ENCODE data around the gene APCDD1L. TPM values are rescaled to one million over a fixed set of nuclear protein-coding genes. Genes with fewer than 3 reads are reported as not detected.

APCDD1L gene
- total and polyA plus RNA-seq, 4 donors, result 1.3 to 14.6 (median 2.0) TPM

GRCh38 chr20:58461104-58461503, 54.1 kb downstream of the APCDD1L start:
- Histone ChIP-seq H3K9me3 (ENCODE audit: control insufficient read depth, low read length) (no peaks in the 10 kb centered on the region), H3K4me1 (ENCODE audit: control insufficient read depth in 1 of 2, insufficient read depth in 2 of 2, low read length in 2 of 2) (no peaks in the 10 kb centered on the region), H3K36me3 (ENCODE audit: control insufficient read depth in 1 of 2, insufficient read depth in 2 of 2, low read length in 1 of 2) (no peaks in the 10 kb centered on the region), H3K27ac (ENCODE audit: low read depth in 1 of 2, low read length in 2 of 2) (no peak overlapping the region), H3K27me3 (ENCODE audit: control insufficient read depth in 1 of 2, insufficient read depth in 2 of 2, low read length in 1 of 2) (no peaks in the 10 kb centered on the region), H3K4me3 (ENCODE audit: low read length in 2 of 2) (no peak overlapping the region)
- intact Hi-C loops (cut with DNase I), result no loop called here
- DNase-seq (no peak), ATAC-seq (ENCODE audit: low FRiP score) (no peak)
- 97% methylated on average over 25 of the region's 25 CpGs for WGBS, 2 donors

GRCh38 chr20:58459058-58459750, 56.0 kb downstream of the APCDD1L start:
- 95 to 96% methylated on average over 5 of the region's 5 CpGs for WGBS, 2 donors
- no peaks in the 10 kb centered on the region for H3K9me3 ChIP-seq (ENCODE audit: control insufficient read depth, low read length)
- DNase-seq, result no peak
- intact Hi-C loops (cut with DNase I), result no loop called here
- H3K27ac ChIP-seq (ENCODE audit: low read depth in 1 of 2, low read length in 2 of 2), result no peak overlapping the region
- no peaks in the 10 kb centered on the region for H3K4me1 ChIP-seq (ENCODE audit: control insufficient read depth in 1 of 2, insufficient read depth in 2 of 2, low read length in 2 of 2)
- no peaks in the 10 kb centered on the region for H3K36me3 ChIP-seq (ENCODE audit: control insufficient read depth in 1 of 2, insufficient read depth in 2 of 2, low read length in 1 of 2)
- H3K4me3 ChIP-seq (ENCODE audit: low read length in 2 of 2), result no peak overlapping the region
- H3K27me3 ChIP-seq (ENCODE audit: control insufficient read depth in 1 of 2, insufficient read depth in 2 of 2, low read length in 1 of 2), result no peaks in the 10 kb centered on the region
- no peak for ATAC-seq (ENCODE audit: low FRiP score)

GRCh38 chr20:58458342-58459057, 56.7 kb downstream of the APCDD1L start:
- intact Hi-C loops (cut with DNase I), result no loop called here
- no peak for ATAC-seq (ENCODE audit: low FRiP score)
- no peaks in the 10 kb centered on the region for H3K36me3 ChIP-seq (ENCODE audit: control insufficient read depth in 1 of 2, insufficient read depth in 2 of 2, low read length in 1 of 2)
- 82 to 86% methylated on average over 16 of the region's 16 CpGs for WGBS, 2 donors
- H3K4me1 ChIP-seq (ENCODE audit: control insufficient read depth in 1 of 2, insufficient read depth in 2 of 2, low read length in 2 of 2), result no peaks in the 10 kb centered on the region
- no peaks in the 10 kb centered on the region for H3K9me3 ChIP-seq (ENCODE audit: control insufficient read depth, low read length)
- H3K27me3 ChIP-seq (ENCODE audit: control insufficient read depth in 1 of 2, insufficient read depth in 2 of 2, low read length in 1 of 2), result no peaks in the 10 kb centered on the region
- no peak overlapping the region for H3K27ac ChIP-seq (ENCODE audit: low read depth in 1 of 2, low read length in 2 of 2)
- H3K4me3 ChIP-seq (ENCODE audit: low read length in 2 of 2), result no peak overlapping the region
- no peak for DNase-seq

- Histone ChIP-seq H3K36me3 (ENCODE audit: control insufficient read depth in 1 of 2, insufficient read depth in 2 of 2, low read length in 1 of 2) (peaks cover 0 to 1% of the 10 kb centered on the region in 2 donors), H3K4me1 (ENCODE audit: control insufficient read depth in 1 of 2, insufficient read depth in 2 of 2, low read length in 2 of 2) (no peaks in the 10 kb centered on the region), H3K4me3 (ENCODE audit: low read length in 2 of 2) (no peak overlapping the region), H3K27me3 (ENCODE audit: control insufficient read depth in 1 of 2, insufficient read depth in 2 of 2, low read length in 1 of 2) (no peaks in the 10 kb centered on the region), H3K9me3 (ENCODE audit: control insufficient read depth, low read length) (no peaks in the 10 kb centered on the region), H3K27ac (ENCODE audit: low read depth in 1 of 2, low read length in 2 of 2) (no peak overlapping the region)
- WGBS, 2 donors, result 95% methylated on average over 14 of the region's 14 CpGs
- intact Hi-C loops (cut with DNase I), result no loop called here
- ATAC-seq (ENCODE audit: low FRiP score) (no peak), DNase-seq (no peak)
Observed at GRCh38 chr20:58457083-58457695, 58.0 kb downstream of the APCDD1L start.

GRCh38 chr20:58454460-58454859, 60.7 kb downstream of the APCDD1L start:
- ATAC-seq (ENCODE audit: low FRiP score) (no peak), DNase-seq (no peak)
- Histone ChIP-seq H3K36me3 (ENCODE audit: control insufficient read depth in 1 of 2, insufficient read depth in 2 of 2, low read length in 1 of 2) (peaks cover 0 to 1% of the 10 kb centered on the region in 2 donors), H3K4me1 (ENCODE audit: control insufficient read depth in 1 of 2, insufficient read depth in 2 of 2, low read length in 2 of 2) (no peaks in the 10 kb centered on the region), H3K27ac (ENCODE audit: low read depth in 1 of 2, low read length in 2 of 2) (no peak overlapping the region), H3K27me3 (ENCODE audit: control insufficient read depth in 1 of 2, insufficient read depth in 2 of 2, low read length in 1 of 2) (no peaks in the 10 kb centered on the region), H3K4me3 (ENCODE audit: low read length in 2 of 2) (no peak overlapping the region), H3K9me3 (ENCODE audit: control insufficient read depth, low read length) (no peaks in the 10 kb centered on the region)
- intact Hi-C loops (cut with DNase I), result no loop called here

- no peaks in the 10 kb centered on the region for H3K27me3 ChIP-seq (ENCODE audit: control insufficient read depth in 1 of 2, insufficient read depth in 2 of 2, low read length in 1 of 2)
- peaks cover 0 to 3% of the 10 kb centered on the region in 2 donors for H3K36me3 ChIP-seq (ENCODE audit: control insufficient read depth in 1 of 2, insufficient read depth in 2 of 2, low read length in 1 of 2)
- no peak overlapping the region for H3K27ac ChIP-seq (ENCODE audit: low read depth in 1 of 2, low read length in 2 of 2)
- WGBS, 2 donors, result 76 to 80% methylated on average over 5 of the region's 5 CpGs
- H3K9me3 ChIP-seq (ENCODE audit: control insufficient read depth, low read length), result no peaks in the 10 kb centered on the region
- intact Hi-C loops (cut with DNase I), result no loop called here
- DNase-seq, result no peak
- H3K4me1 ChIP-seq (ENCODE audit: control insufficient read depth in 1 of 2, insufficient read depth in 2 of 2, low read length in 2 of 2), result no peaks in the 10 kb centered on the region
- no peak overlapping the region for H3K4me3 ChIP-seq (ENCODE audit: low read length in 2 of 2)
- ATAC-seq (ENCODE audit: low FRiP score), result no peak
Observed at GRCh38 chr20:58453391-58453790, 61.8 kb downstream of the APCDD1L start.

GRCh38 chr20:58452667-58453255, 62.4 kb downstream of the APCDD1L start:
- Histone ChIP-seq H3K27ac (ENCODE audit: low read depth in 1 of 2, low read length in 2 of 2) (no peak overlapping the region), H3K27me3 (ENCODE audit: control insufficient read depth in 1 of 2, insufficient read depth in 2 of 2, low read length in 1 of 2) (no peaks in the 10 kb centered on the region), H3K9me3 (ENCODE audit: control insufficient read depth, low read length) (no peaks in the 10 kb centered on the region), H3K36me3 (ENCODE audit: control insufficient read depth in 1 of 2, insufficient read depth in 2 of 2, low read length in 1 of 2) (peaks cover 0 to 3% of the 10 kb centered on the region in 2 donors), H3K4me3 (ENCODE audit: low read length in 2 of 2) (no peak overlapping the region), H3K4me1 (ENCODE audit: control insufficient read depth in 1 of 2, insufficient read depth in 2 of 2, low read length in 2 of 2) (no peaks in the 10 kb centered on the region)
- WGBS, 2 donors, result 20 to 27% methylated on average over 4 of the region's 4 CpGs
- intact Hi-C loops (cut with DNase I), result no loop called here
- DNase-seq (no peak), ATAC-seq (ENCODE audit: low FRiP score) (no peak)

GRCh38 chr20:58450254-58450653, 64.9 kb downstream of the APCDD1L start:
- no peak for ATAC-seq (ENCODE audit: low FRiP score)
- H3K36me3 ChIP-seq (ENCODE audit: control insufficient read depth in 1 of 2, insufficient read depth in 2 of 2, low read length in 1 of 2), result peaks cover 0 to 8% of the 10 kb centered on the region in 2 donors
- H3K27me3 ChIP-seq (ENCODE audit: control insufficient read depth in 1 of 2, insufficient read depth in 2 of 2, low read length in 1 of 2), result no peaks in the 10 kb centered on the region
- no peak for DNase-seq
- 83 to 85% methylated on average over 10 of the region's 10 CpGs for WGBS, 2 donors
- H3K27ac ChIP-seq (ENCODE audit: low read depth in 1 of 2, low read length in 2 of 2), result no peak overlapping the region
- H3K4me3 ChIP-seq (ENCODE audit: low read length in 2 of 2), result no peak overlapping the region
- intact Hi-C loops (cut with DNase I), result no loop called here
- no peaks in the 10 kb centered on the region for H3K9me3 ChIP-seq (ENCODE audit: control insufficient read depth, low read length)
- no peaks in the 10 kb centered on the region for H3K4me1 ChIP-seq (ENCODE audit: control insufficient read depth in 1 of 2, insufficient read depth in 2 of 2, low read length in 2 of 2)

Data from aorta (tissue), 5 donors.